CD4-positive, alpha-beta memory T cell (primary cell): Measurements from ENCODE around the gene TBP. TPM values are rescaled to one million over a fixed set of nuclear protein-coding genes. Genes with fewer than 3 reads are reported as not detected.
"Not testable (repeated sequence)": the region's sequence is repeated elsewhere in the genome, so short reads cannot be mapped to it uniquely, and the experiment has no call there.

Source experiments
- CTCF ChIA-PET: fragments of 350-600 bp; sonication (Branson Sonifier 250); formaldehyde crosslinking; loops from one replicate; lab custom pipeline; 2021; ENCODE audit warnings: inconsistent platforms; ENCODE audit not compliant: partially characterized antibody; lab: Charles Lee
- POLR2A ChIA-PET: fragments of 350-600 bp; sonication (Branson Sonifier 250); formaldehyde crosslinking; loops from one replicate; lab custom pipeline; 2021; ENCODE audit not compliant: partially characterized antibody; lab: Charles Lee
- DNase-seq, 5 donors: peaks; one replicate each; pipeline versions ENCODE4 v3.0.0 to v3.0.0-alpha.2; 2020 to 2022; ENCODE audit warnings: mixed read lengths in 1 of 5
- H3K27ac ChIP-seq: one replicate; pipeline ENCODE4 v1.7.0; 2013; ENCODE audit warnings: low read depth, low read length
- H3K27me3 ChIP-seq: 2 replicates; pipeline ENCODE4 v1.7.0; 2013; ENCODE audit warnings: mild to moderate bottlenecking, low read length, moderate library complexity; ENCODE audit not compliant: insufficient read depth
- H3K36me3 ChIP-seq: 2 replicates; pipeline ENCODE4 v1.7.0; 2013; ENCODE audit warnings: mild to moderate bottlenecking, low read length, moderate library complexity; ENCODE audit not compliant: insufficient read depth
- H3K4me1 ChIP-seq: 2 replicates; pipeline ENCODE4 v1.7.0; 2013; ENCODE audit warnings: mild to moderate bottlenecking, low read length, moderate library complexity; ENCODE audit not compliant: insufficient read depth
- H3K4me3 ChIP-seq, 2 donors: one replicate each; pipeline ENCODE4 v1.7.0; 2013; ENCODE audit warnings: low read length in 2 of 2, mild to moderate bottlenecking in 1 of 2
- H3K9me3 ChIP-seq, 2 donors: one replicate each; pipeline ENCODE4 v1.7.0; 2013; ENCODE audit warnings: low read length in 2 of 2, control low read depth in 1 of 2; ENCODE audit not compliant: control insufficient read depth in 1 of 2
- H3K27ac Mint-ChIP-seq, 7 donors: one replicate each; pipeline ENCODE4 v1.8.0; 2020 to 2021; ENCODE audit warnings: mixed read lengths in 7 of 7, mild to moderate bottlenecking in 6 of 7, inconsistent platforms in 3 of 7, moderate library complexity in 3 of 7
- H3K27me3 Mint-ChIP-seq, 2 donors: one replicate each; pipeline ENCODE4 v1.8.0; 2020 to 2021; ENCODE audit warnings: mixed read lengths in 2 of 2
- H3K36me3 Mint-ChIP-seq, 2 donors: one replicate each; pipeline ENCODE4 v1.8.0; 2020 to 2021; ENCODE audit warnings: mixed read lengths in 2 of 2, inconsistent platforms in 1 of 2, mild to moderate bottlenecking in 1 of 2
- H3K4me1 Mint-ChIP-seq, 4 donors: one replicate each; pipeline ENCODE4 v1.8.0; 2020 to 2021; ENCODE audit warnings: mixed read lengths in 4 of 4, mild to moderate bottlenecking in 1 of 4
- H3K4me3 Mint-ChIP-seq, 8 donors: one replicate each; pipeline ENCODE4 v1.8.0; 2020 to 2021; ENCODE audit warnings: mixed read lengths in 8 of 8, mild to moderate bottlenecking in 7 of 8, moderate library complexity in 6 of 8, inconsistent platforms in 3 of 8
- H3K9me3 Mint-ChIP-seq, 8 donors: one replicate each; pipeline ENCODE4 v1.8.0; 2020 to 2021; ENCODE audit warnings: mixed read lengths in 8 of 8, mild to moderate bottlenecking in 5 of 8, inconsistent platforms in 3 of 8, moderate library complexity in 1 of 8
- intact Hi-C: fragments of 100-400 bp; cut with micrococcal nuclease; formaldehyde crosslinking; loops from one replicate; pipeline ENCODE4 v1.15.1; 2023
- polyA plus RNA-seq, 2 donors: library from polyadenylated mRNA; unstranded; fragments of 300-500 nt; fragmentation: Illumina TruSeq; gene quantifications; one replicate each; pipeline ENCODE4 v1.2.3, GENCODE V29; 2021
- total RNA-seq, 2 experiments: library from RNA; stranded (reverse); gene quantifications; one replicate each; pipeline ENCODE4 v1.2.3, GENCODE V29; 2021

TBP gene
- total and polyA plus RNA-seq, 4 experiments from 2014 or later, result 13.5 to 27.5 (median 24.8) TPM

- H3K27me3 Mint-ChIP-seq, result peaks cover 4 to 7% of the 10 kb centered on the region in 2 donors
- no peak overlapping the region for H3K4me3 ChIP-seq
- no peaks in the 10 kb centered on the region for H3K4me1 ChIP-seq
- no peak overlapping the region for H3K27ac Mint-ChIP-seq
- no peaks in the 10 kb centered on the region for H3K9me3 Mint-ChIP-seq
- no peaks in the 10 kb centered on the region for H3K4me1 Mint-ChIP-seq
- ChIA-PET POLR2A (no interaction called here), CTCF (interaction anchor here (0.8 to 1.2 kb wide), 3 partner anchors 692 to 1566 kb away, joined by 3 read pairs; no protein-coding TSS in a partner anchor)
- no peaks in the 10 kb centered on the region for H3K36me3 ChIP-seq
- H3K4me3 Mint-ChIP-seq, result no peak overlapping the region
- intact Hi-C loops, result no loop called here
- H3K36me3 Mint-ChIP-seq, result no peaks in the 10 kb centered on the region
- peaks cover 6% of the 10 kb centered on the region for H3K27me3 ChIP-seq
- no peaks in the 10 kb centered on the region for H3K9me3 ChIP-seq
- no peak overlapping the region for H3K27ac ChIP-seq
- DNase-seq, result no peak
Measured at GRCh38 chr6:170523256-170524171, 30.7 kb upstream of the TBP start.

- H3K36me3 Mint-ChIP-seq, result no peaks in the 10 kb centered on the region
- CTCF ChIA-PET, result interaction anchor here (0.8 kb wide), 1 partner anchor 734 kb away, joined by 3 read pairs; no protein-coding TSS in a partner anchor
- no peaks in the 10 kb centered on the region for H3K4me1 Mint-ChIP-seq
- H3K36me3 ChIP-seq, result no peaks in the 10 kb centered on the region
- no peak overlapping the region for H3K27ac Mint-ChIP-seq
- peaks cover 2 to 7% of the 10 kb centered on the region in 2 donors for H3K27me3 Mint-ChIP-seq
- no peaks in the 10 kb centered on the region for H3K9me3 Mint-ChIP-seq
- intact Hi-C loops, result no loop called here
- H3K4me3 ChIP-seq, result no peak overlapping the region
- no peak overlapping the region for H3K27ac ChIP-seq
- no peaks in the 10 kb centered on the region for H3K9me3 ChIP-seq
- peaks cover 6% of the 10 kb centered on the region for H3K27me3 ChIP-seq
- DNase-seq, result no peak
- POLR2A ChIA-PET, result no interaction called here
- no peak overlapping the region for H3K4me3 Mint-ChIP-seq
- no peaks in the 10 kb centered on the region for H3K4me1 ChIP-seq
Measured at GRCh38 chr6:170524172-170524502, 30.0 kb upstream of the TBP start.

DNA sequence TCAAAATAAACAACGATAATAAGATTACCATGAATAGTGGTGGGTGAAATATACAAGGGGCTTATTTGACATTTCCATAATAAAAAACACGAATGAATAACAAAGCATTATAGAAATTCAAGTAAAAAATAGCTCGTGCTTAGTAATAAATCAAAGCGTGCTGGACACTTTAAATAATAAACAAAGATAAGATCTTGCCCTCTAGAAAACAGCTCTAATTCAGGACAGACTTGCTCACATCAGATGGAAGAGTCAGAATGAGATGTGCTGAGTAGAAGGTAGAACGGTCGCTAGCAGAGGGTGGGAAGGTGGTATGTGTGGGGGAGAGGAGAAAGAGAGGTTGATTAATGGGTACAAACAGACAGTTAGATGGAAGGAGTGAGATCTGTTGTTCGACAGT is 28.4 kb upstream of the TBP start:
- Mint-ChIP-seq H3K4me1 (peaks cover 0 to 2% (median under 1%) of the 10 kb centered on the region in 4 donors), H3K4me3 (no peak overlapping the region), H3K9me3 (no peaks in the 10 kb centered on the region), H3K27ac (no peak overlapping the region), H3K27me3 (no peaks in the 10 kb centered on the region), H3K36me3 (no peaks in the 10 kb centered on the region)
- Histone ChIP-seq H3K27me3 (peaks cover 6% of the 10 kb centered on the region), H3K36me3 (no peaks in the 10 kb centered on the region), H3K4me3 (no peak overlapping the region), H3K9me3 (no peaks in the 10 kb centered on the region), H3K27ac (no peak overlapping the region), H3K4me1 (no peaks in the 10 kb centered on the region)
- ChIA-PET CTCF (interaction anchor here (0.8 to 0.9 kb wide), 2 partner anchors 8 to 14 kb away, joined by 3 read pairs; no protein-coding TSS in a partner anchor), POLR2A (no interaction called here)
- intact Hi-C loops, result no loop called here
- no peak for DNase-seq

GRCh38 chr6:170527995-170528394 is 26.2 kb upstream of the TBP start:
- DNase-seq, H3K27me3 ChIP-seq, H3K9me3 Mint-ChIP-seq, H3K27ac Mint-ChIP-seq, H3K27ac ChIP-seq, H3K27me3 Mint-ChIP-seq, H3K36me3 ChIP-seq, intact Hi-C loops, H3K4me1 Mint-ChIP-seq, H3K4me1 ChIP-seq, H3K36me3 Mint-ChIP-seq, POLR2A ChIA-PET, H3K4me3 ChIP-seq, H3K4me3 Mint-ChIP-seq, H3K9me3 ChIP-seq: not testable (repeated sequence)
- CTCF ChIA-PET, result interaction anchor here (1.1 to 6.1 kb wide), 4 partner anchors 11 to 739 kb away, joined by 4 to 54 read pairs (median 38); no protein-coding TSS in a partner anchor

DNA sequence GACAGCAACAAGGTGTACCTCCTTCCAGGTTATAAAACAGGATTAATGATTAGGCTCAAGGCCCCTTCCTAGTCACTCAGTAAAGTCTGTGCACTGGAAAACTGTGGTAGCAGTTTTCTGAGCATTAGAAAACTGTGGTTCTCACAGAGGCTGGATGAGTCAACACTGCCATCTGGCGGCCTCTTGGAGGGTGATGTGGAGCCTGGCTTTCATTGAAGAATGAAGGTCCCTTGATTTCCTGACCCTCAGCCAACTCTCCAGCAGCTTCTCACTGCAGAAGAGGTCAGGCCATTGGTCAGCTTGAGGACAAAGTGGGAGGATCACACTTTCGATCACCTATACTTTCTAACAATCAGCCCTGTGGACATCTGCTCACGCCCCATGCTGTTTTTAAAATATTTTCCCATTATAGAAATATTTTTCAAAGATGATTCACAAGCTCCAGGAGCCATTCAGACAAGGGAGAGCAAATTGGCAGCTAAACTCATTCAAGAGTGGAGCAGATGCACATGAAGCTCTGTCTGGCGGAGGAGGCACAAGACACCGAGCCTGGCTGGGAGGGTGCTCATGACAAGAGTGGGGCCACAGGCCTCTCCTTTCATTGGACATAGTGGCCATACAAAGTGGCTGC is 24.2 kb upstream of the TBP start:
- ChIA-PET POLR2A (no interaction called here), CTCF (interaction anchor here (0.7 to 6.1 kb wide), 20 partner anchors 8 to 1636 kb away, joined by 3 to 54 read pairs (median 6); partner anchors contain the start of gene PSMB1)
- no peaks in the 10 kb centered on the region for H3K27me3 ChIP-seq
- Mint-ChIP-seq H3K27ac (peak overlapping the region in 2 of 7 donors; percentile 35 to 48), H3K36me3 (peaks cover 5 to 22% of the 10 kb centered on the region in 2 donors), H3K4me1 (peaks cover 0 to 2% (median under 1%) of the 10 kb centered on the region in 4 donors), H3K4me3 (no peak overlapping the region), H3K9me3 (no peaks in the 10 kb centered on the region), H3K27me3 (no peaks in the 10 kb centered on the region)
- no peak overlapping the region for H3K27ac ChIP-seq
- intact Hi-C loops, result loop anchor here (1.0 to 2.0 kb wide), 3 partner anchors 740 to 1635 kb away; no protein-coding TSS in a partner anchor
- H3K4me3 ChIP-seq, result no peak overlapping the region
- H3K9me3 ChIP-seq, result no peaks in the 10 kb centered on the region
- peak in 4 of 5 donors; percentile 41 to 53 (median 48) for DNase-seq
- H3K36me3 ChIP-seq, result peaks cover 15% of the 10 kb centered on the region
- no peaks in the 10 kb centered on the region for H3K4me1 ChIP-seq

DNA sequence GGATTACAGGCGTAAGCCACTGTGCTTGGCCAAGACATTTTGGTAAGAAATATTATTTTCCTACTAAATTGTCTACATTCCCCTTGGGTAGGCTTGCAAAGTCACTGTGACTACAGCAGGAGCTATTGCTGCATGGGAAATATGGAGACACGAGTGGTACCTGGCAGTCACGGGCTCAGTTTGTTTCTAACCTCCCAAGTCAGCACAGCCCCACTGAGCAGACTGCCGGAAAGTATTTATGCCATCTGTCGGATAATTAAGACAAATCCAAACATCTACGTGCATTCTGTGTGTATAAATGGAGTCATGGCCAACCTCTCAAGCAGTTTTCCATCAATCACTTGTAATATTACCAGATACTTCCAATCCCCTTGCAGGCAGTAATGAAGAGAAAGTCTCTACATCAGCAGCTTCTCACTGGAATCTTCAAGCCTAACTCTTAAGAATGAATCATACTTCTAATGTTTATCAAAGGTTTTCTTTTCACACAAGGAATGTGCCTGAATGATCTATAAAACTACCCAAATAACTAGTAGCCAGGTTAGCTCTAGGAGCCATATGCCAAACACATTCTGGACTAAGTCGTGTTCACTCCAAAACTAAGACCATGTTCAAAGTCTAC is 21.2 kb upstream of the TBP start:
- Histone ChIP-seq H3K27me3 (no peaks in the 10 kb centered on the region), H3K9me3 (no peaks in the 10 kb centered on the region), H3K27ac (no peak overlapping the region), H3K36me3 (peaks cover 45% of the 10 kb centered on the region), H3K4me3 (no peak overlapping the region), H3K4me1 (no peaks in the 10 kb centered on the region)
- H3K27ac Mint-ChIP-seq, result no peak overlapping the region
- POLR2A ChIA-PET, result no interaction called here
- CTCF ChIA-PET, result interaction anchor here (6.0 to 6.1 kb wide), 2 partner anchors 701 to 744 kb away, joined by 41 to 54 read pairs; no protein-coding TSS in a partner anchor
- peak overlapping the region in 1 of 8 donors; percentile 3 for H3K4me3 Mint-ChIP-seq
- no peaks in the 10 kb centered on the region for H3K9me3 Mint-ChIP-seq
- H3K36me3 Mint-ChIP-seq, result peaks cover 32 to 51% of the 10 kb centered on the region in 2 donors
- H3K27me3 Mint-ChIP-seq, result no peaks in the 10 kb centered on the region
- DNase-seq, result no peak
- peaks cover 0 to 7% (median under 1%) of the 10 kb centered on the region in 4 donors for H3K4me1 Mint-ChIP-seq
- intact Hi-C loops, result no loop called here
